Fibroblast of skin of right quadriceps (primary cell): ENCODE measurements around the gene B3GNT9.

ENCODE experiments used
- DNase-seq: peaks from one replicate; pipeline ENCODE4 v3.0.0-alpha.2; 2013

Gene B3GNT9

GRCh38 chr16:67166110-67166547 lies 15.3 kb upstream of the B3GNT9 start:
- no peak for DNase-seq

- no peak for DNase-seq
Measured at GRCh38 chr16:67165121-67166078, 14.6 kb upstream of the B3GNT9 start.

DNA sequence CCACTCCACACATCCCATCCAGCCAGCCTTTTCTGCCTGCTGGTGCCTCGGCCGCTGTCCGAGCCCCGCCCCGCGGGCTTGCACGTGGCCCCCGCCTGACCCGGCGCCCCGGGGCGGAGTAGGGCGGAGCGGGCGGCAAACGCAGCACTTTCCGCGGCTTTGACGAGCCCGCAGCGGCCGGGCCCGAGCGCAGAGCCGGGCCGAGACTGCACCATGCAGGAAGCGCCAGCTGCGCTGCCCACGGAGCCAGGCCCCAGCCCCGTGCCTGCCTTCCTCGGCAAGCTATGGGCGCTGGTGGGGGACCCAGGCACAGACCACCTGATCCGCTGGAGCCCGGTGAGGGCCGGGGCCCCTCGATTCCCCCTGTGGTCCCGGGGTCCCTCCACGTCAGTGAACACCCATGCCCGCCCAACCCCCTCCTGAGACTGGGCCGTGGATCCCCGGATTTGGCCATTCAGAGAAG lies 13.8 kb upstream of the B3GNT9 start, which contains the start of gene HSF4:
TSS of gene HSF4 (plus strand) at position 147 of the 463 bp plus-strand sequence. CDS start at position 214, 67 bp downstream.
- DNase-seq: no peak

- no peak for DNase-seq
Measured at GRCh38 chr16:67163999-67164558, 13.3 kb upstream of the B3GNT9 start.

- peak; percentile 29 for DNase-seq
Measured at GRCh38 chr16:67163164-67163998, 12.6 kb upstream of the B3GNT9 start.

- no peak for DNase-seq
Measured at GRCh38 chr16:67162506-67163163, 11.8 kb upstream of the B3GNT9 start.

- no peak for DNase-seq
Measured at GRCh38 chr16:67161595-67162058, 10.8 kb upstream of the B3GNT9 start.

GRCh38 chr16:67158637-67159600 lies 8.1 kb upstream of the B3GNT9 start:
- no peak for DNase-seq

- no peak for DNase-seq
Measured at GRCh38 chr16:67157892-67158635, 7.3 kb upstream of the B3GNT9 start.

DNA sequence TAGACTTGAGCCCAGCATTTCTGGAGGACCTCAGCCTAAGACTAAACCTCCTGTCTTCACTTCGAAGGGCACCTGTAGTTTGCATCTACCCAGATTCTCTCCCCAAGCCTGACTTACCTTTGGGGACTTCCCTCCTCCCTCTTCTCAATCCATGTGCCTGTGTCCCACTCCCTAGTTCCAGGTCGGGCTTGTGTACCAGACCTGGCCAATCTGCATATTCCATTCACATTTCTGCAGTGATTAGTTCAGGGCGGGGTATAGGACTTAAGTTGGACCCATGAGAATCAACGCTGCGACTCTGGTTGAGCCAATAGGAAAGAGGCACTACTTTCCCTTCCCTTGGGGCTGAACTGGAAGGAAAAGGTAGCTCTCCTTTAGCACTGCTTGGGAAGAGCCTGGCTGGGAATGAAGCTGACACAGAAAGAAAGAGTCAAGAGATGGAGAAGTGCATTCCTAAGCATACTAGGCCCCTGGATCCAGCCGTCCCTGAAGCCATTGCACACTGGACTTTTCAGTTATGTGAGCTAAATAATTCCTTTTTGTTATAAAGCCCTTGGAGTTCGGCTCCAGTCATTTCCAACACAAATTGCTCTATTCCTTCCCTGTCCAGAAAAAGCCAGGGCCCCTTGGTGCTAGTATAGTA lies 6.4 kb upstream of the B3GNT9 start:
- DNase-seq: no peak

- DNase-seq: no peak
Measured at GRCh38 chr16:67156143-67156844, 5.5 kb upstream of the B3GNT9 start.

DNA sequence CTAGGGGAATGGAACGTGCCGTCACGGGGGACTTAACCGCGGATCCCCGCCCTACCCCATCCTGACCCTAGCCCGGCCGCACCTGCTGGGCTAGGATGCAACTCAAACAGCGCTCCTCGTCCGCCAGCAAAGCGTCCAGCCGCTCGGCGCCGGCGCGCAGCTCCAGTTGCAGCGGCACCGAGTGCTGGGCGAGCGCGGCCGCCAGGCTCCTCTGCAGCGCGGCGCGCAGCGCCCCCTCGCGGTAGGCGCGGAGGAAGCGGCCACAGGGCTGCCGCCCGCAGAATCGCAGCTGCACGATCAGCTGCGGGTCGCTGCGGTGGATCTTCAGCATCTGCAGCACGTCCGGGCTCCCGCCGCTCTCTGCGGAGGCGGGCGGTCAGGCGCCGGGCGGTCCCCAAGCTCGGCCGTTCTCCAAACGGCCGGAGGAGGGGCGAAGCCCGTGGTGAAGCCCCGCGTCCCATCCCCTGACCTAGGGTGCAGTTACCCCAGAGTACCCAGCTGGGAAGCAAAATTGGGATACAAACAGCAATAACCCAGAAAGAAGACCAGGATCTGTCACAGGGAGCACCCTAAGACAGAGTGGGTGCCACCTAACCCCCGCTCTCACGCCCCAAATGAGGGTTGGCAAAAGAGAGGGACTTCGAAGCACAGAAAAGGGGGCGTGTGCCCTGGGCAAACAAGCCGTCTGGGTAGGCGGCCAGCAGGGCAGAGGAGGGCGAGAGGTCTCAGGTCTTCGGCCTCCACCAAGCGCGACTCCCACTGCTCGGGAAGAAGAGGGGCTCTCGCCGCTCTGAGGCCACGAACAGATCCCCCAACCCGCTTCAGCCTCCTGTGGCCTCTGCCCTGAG lies 4.7 kb upstream of the B3GNT9 start:
- DNase-seq: peak; percentile 62

DNA sequence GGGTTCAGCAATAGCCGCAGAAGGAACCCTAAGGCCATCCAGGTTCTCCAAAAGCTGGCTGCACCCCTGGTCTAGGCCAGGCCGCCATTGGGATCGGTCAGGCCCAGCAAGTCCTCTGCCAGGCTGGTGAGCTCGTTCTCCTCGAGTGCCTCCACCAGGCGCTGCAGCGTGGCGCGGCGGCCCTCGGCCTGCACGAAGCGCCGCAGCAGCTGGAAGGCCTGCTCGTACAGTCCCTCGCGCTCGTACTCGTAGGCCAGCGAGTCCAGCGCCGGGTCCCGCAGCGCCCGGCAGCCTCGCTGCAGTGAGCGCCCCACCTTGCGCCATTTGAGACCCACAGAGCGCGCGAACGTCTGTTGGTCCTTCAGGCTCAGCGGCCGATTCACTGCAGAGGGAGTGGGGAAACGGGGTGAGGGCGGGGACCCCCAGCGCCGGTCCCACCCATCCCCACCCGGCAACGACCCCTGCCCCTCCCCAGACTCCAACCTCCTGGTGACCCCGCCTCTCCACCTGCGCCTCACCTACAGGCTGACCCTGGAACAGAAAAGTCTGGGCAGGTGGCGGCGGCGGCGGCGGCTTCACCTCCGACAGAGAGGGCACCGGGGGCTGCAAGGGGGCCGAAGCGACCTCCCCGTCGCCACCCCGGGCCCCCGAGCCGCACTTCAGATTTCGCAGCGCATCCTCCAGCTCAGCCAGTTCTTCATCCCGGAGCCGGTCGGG lies 3.9 kb upstream of the B3GNT9 start:
- DNase-seq: no peak

DNA sequence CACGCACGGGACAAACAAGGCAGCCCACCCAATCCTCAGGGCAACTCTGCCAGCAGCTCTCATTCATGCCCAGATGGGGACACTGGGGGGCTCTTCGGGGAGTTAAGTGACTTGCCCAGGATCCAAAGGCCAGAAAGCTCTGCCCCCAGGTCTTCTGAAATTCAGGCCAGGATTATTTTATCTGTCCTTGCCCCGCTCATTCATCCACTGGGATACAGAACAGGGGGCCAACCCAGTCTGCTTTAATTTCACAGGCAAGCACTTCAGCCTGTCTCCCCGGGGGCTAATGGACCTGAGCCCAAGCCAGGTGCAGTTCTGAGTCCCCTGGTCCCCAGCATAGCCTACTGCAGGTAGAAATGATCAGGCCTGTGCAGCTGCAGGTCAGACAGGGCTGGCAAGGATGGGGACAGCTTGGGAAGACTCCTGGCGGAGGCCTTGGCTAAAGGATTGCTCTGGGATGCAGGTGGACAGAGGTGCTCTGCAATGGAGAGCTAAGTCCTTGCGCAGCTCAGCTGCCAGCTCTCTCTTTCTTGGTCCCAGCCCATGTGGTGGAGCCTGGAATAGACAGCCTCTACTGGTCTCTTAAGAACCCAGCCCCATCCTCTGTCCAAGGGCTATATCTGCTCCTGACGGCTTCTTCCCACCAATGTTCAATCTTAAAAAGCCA lies 766 bp upstream of the B3GNT9 start:
- no peak for DNase-seq

GRCh38 chr16:67150047-67150832 lies 558 bp downstream of the B3GNT9 start:
- peak; percentile 78 for DNase-seq
